Parathyroid adenoma (tissue), 2 donors: Measurements from ENCODE around the gene TMEM176B.
"Not testable (repeated sequence)": the region's sequence is repeated elsewhere in the genome, so short reads cannot be mapped to it uniquely, and the experiment has no call there.

Experiments
- H2AFZ ChIP-seq: fragments of 300-600 bp; sonication (generic); one replicate; pipeline ENCODE4 v1.7.0; 2017; ENCODE audit warnings: antibody characterized with exemption, mild to moderate bottlenecking
- H3K27ac ChIP-seq: fragments of 300-600 bp; sonication (generic); one replicate; pipeline ENCODE4 v1.7.0; 2017
- H3K27me3 ChIP-seq: fragments of 300-600 bp; sonication (generic); one replicate; pipeline ENCODE4 v1.7.0; 2017; ENCODE audit warnings: low read length; ENCODE audit not compliant: control insufficient read depth, insufficient read depth
- H3K36me3 ChIP-seq: fragments of 300-600 bp; sonication (generic); one replicate; pipeline ENCODE4 v1.7.0; 2017; ENCODE audit warnings: low read length; ENCODE audit not compliant: control insufficient read depth, insufficient read depth
- H3K4me1 ChIP-seq: fragments of 300-600 bp; sonication (generic); one replicate; pipeline ENCODE4 v1.7.0; 2017; ENCODE audit warnings: control low read depth
- H3K4me2 ChIP-seq: fragments of 300-600 bp; sonication (generic); one replicate; pipeline ENCODE4 v1.7.0; 2017; ENCODE audit warnings: low read length
- H3K4me3 ChIP-seq: fragments of 300-600 bp; sonication (generic); one replicate; pipeline ENCODE4 v1.7.0; 2017; ENCODE audit warnings: low read depth, low read length
- H3K79me2 ChIP-seq: fragments of 300-600 bp; sonication (generic); one replicate; pipeline ENCODE4 v1.7.0; 2017; ENCODE audit warnings: control low read depth
- H3K9ac ChIP-seq: fragments of 300-600 bp; sonication (generic); one replicate; pipeline ENCODE4 v1.7.0; 2017; ENCODE audit warnings: mild to moderate bottlenecking
- H3K9me3 ChIP-seq: fragments of 300-600 bp; sonication (generic); one replicate; pipeline ENCODE4 v1.7.0; 2017; ENCODE audit warnings: low read length; ENCODE audit not compliant: control insufficient read depth
- CTCF ChIP-seq: fragments of 300-600 bp; sonication (generic); IDR thresholded peaks from one replicate; pipeline ENCODE4 v1.7.0; 2017; ENCODE audit warnings: antibody characterized with exemption, mild to moderate bottlenecking
- donor health status: primary hyperparathyroidism.

TMEM176B gene

GRCh38 chr7:150814328-150815001, 14.3 kb upstream of the TMEM176B start:
- Histone ChIP-seq H3K36me3 (no peaks in the 10 kb centered on the region), H3K79me2 (no peaks in the 10 kb centered on the region), H3K4me2 (no peak overlapping the region), H3K4me1 (no peaks in the 10 kb centered on the region), H3K9ac (no peak overlapping the region), H3K9me3 (no peaks in the 10 kb centered on the region), H3K27me3 (no peaks in the 10 kb centered on the region), H2AFZ (no peak overlapping the region), H3K4me3 (no peak overlapping the region), H3K27ac (no peak overlapping the region)
- no peak for TF ChIP-seq CTCF

- not testable (repeated sequence) for H2AFZ ChIP-seq, H3K4me3 ChIP-seq, H3K27me3 ChIP-seq, H3K9ac ChIP-seq, H3K27ac ChIP-seq, H3K4me2 ChIP-seq, H3K4me1 ChIP-seq, H3K36me3 ChIP-seq, H3K9me3 ChIP-seq, H3K79me2 ChIP-seq
Measured at GRCh38 chr7:150807616-150808438, 7.7 kb upstream of the TMEM176B start.

GRCh38 chr7:150806863-150807262, 6.7 kb upstream of the TMEM176B start:
- Histone ChIP-seq H3K79me2 (no peaks in the 10 kb centered on the region), H3K27me3 (no peaks in the 10 kb centered on the region), H2AFZ (no peak overlapping the region), H3K4me1 (no peaks in the 10 kb centered on the region), H3K9ac (no peak overlapping the region), H3K4me2 (no peak overlapping the region), H3K27ac (no peak overlapping the region), H3K9me3 (no peaks in the 10 kb centered on the region), H3K4me3 (no peak overlapping the region), H3K36me3 (no peaks in the 10 kb centered on the region)
- TF ChIP-seq CTCF, result no peak

- Histone ChIP-seq H3K4me3 (no peak overlapping the region), H3K4me1 (no peaks in the 10 kb centered on the region), H3K27ac (no peak overlapping the region), H3K9me3 (no peaks in the 10 kb centered on the region), H3K79me2 (no peaks in the 10 kb centered on the region), H3K9ac (no peak overlapping the region), H2AFZ (no peak overlapping the region), H3K4me2 (no peak overlapping the region), H3K36me3 (no peaks in the 10 kb centered on the region), H3K27me3 (no peaks in the 10 kb centered on the region)
- TF ChIP-seq CTCF, result no peak
Measured at GRCh38 chr7:150806454-150806853, 6.3 kb upstream of the TMEM176B start.

- no peak overlapping the region for H3K27ac ChIP-seq
- no peak for TF ChIP-seq CTCF
- no peak overlapping the region for H3K4me3 ChIP-seq
- H3K79me2 ChIP-seq, result no peaks in the 10 kb centered on the region
- H3K27me3 ChIP-seq, result no peaks in the 10 kb centered on the region
- H3K36me3 ChIP-seq, result no peaks in the 10 kb centered on the region
- no peaks in the 10 kb centered on the region for H3K9me3 ChIP-seq
- H3K4me1 ChIP-seq, result no peaks in the 10 kb centered on the region
- no peak overlapping the region for H3K4me2 ChIP-seq
- H2AFZ ChIP-seq, result no peak overlapping the region
- no peak overlapping the region for H3K9ac ChIP-seq
Measured at GRCh38 chr7:150805864-150806263, 5.7 kb upstream of the TMEM176B start.
